ENCODE data around the gene ARHGAP26.

ARHGAP26 gene

DNA sequence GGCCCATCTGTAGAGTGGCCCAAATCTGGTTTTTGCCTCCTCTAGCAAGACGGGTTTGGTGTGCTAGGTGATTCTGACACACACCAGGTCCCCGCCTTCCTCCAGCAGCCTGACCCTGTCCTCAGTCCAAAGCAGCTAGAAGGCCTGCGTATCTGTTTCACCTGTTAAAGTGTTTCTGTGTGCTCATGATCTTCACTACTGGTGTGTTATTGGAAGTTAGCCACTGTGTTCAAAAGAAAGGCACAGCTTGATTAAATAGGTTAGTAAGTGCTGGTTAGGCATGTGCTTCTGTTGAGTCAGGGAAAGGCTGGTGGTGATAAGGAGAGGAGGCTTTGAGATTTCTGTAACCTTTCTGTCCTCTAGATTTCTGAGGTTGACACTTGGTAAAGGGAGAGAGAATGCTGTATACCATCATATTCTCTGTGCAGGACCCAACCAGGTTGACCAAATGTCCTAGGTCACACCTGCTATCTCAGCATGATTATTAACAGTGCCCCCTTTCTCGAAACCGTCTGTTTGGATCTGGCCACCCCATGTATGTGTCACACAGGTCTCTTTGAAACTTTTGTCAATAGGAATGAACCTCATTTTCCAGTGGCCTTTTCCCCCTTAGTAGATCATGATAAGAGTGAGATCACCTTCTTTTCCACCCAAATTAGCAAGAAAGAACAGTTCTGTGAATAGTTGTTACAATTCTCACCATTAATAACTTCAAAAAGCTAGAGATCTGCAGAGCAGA lies 58.8 kb downstream of the ARHGAP26 start:
- no peak overlapping the region for H3K27ac ChIP-seq (ENCODE audit: insufficient read depth, low read depth, low read length, poor library complexity, severe bottlenecking)
- no peaks in the 10 kb centered on the region for H3K27me3 ChIP-seq (ENCODE audit: control insufficient read depth, insufficient read depth, low read length, poor library complexity, severe bottlenecking)
- H3K4me1 ChIP-seq (ENCODE audit: control insufficient read depth, insufficient read depth, low read length): no peaks in the 10 kb centered on the region
- H3K9me3 ChIP-seq (ENCODE audit: control insufficient read depth, low read length): no peaks in the 10 kb centered on the region
- H3K4me3 ChIP-seq (ENCODE audit: insufficient read depth, low read depth, low read length): no peak overlapping the region
- WGBS, 2 experiments: 93% methylated on average over 5 of the region's 5 CpGs
- no peaks in the 10 kb centered on the region for H3K36me3 ChIP-seq (ENCODE audit: control insufficient read depth, insufficient read depth, low read length)

DNA sequence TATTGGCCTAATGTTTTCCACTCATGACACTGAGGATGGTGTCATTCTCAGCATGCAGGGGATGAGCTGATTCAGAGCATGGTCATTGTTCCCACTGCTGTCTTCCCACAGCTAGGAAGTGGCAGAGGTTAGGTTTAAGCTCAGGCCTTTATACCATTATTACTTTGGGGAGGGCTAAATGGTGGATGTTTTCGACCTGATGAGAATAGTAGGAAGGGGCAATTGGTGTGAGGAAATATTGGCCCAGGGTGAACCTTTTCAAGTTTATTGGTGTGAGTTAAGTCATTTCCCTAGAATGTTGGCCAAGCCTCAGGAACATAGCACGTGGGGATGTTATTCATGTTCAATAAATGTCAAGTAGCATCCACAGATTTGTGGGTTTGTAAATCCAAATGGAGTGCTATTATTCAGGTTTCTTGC lies 59.6 kb downstream of the ARHGAP26 start:
- WGBS, 2 experiments: 93 to 96% methylated on average over 2 of the region's 2 CpGs
- no peaks in the 10 kb centered on the region for H3K27me3 ChIP-seq (ENCODE audit: control insufficient read depth, insufficient read depth, low read length, poor library complexity, severe bottlenecking)
- H3K4me3 ChIP-seq (ENCODE audit: insufficient read depth, low read depth, low read length): no peak overlapping the region
- H3K4me1 ChIP-seq (ENCODE audit: control insufficient read depth, insufficient read depth, low read length): no peaks in the 10 kb centered on the region
- no peak overlapping the region for H3K27ac ChIP-seq (ENCODE audit: insufficient read depth, low read depth, low read length, poor library complexity, severe bottlenecking)
- no peaks in the 10 kb centered on the region for H3K36me3 ChIP-seq (ENCODE audit: control insufficient read depth, insufficient read depth, low read length)
- H3K9me3 ChIP-seq (ENCODE audit: control insufficient read depth, low read length): no peaks in the 10 kb centered on the region

DNA sequence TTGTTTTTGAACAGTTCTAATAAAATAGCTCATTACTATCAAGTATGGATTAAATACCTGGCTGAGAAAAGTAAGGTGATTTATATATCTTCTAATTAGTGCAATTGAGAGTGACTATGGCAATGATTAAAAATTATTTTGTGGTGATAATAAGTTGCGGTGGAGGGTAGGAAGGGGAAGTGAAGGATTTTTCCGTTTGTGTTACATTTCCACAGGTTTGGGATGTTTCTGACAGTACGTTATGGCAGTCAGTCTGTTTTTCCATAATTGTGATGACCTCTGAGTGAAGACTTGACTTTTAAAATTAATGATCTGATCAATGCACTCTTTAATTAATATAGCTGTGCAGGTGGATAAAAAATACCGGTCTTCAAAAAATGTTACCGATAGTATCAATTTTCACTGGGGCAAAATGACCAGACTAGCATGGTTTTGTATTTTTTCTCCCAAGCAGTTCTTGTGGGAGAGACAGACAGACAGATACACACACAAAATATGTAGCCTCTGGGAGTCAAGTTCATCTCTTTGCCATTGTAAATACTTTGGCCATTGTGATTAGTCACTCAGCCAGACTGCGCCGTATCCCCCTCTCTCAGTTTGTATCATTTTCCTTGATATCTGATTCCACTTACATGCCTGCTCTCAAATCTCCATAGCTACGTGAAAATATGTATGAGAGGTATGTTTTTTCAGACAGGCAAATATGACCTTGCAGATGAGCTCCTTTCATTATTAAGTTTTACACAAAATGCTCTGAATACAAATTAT lies 60.2 kb downstream of the ARHGAP26 start:
- Histone ChIP-seq H3K4me3 (ENCODE audit: insufficient read depth, low read depth, low read length) (no peak overlapping the region), H3K27me3 (ENCODE audit: control insufficient read depth, insufficient read depth, low read length, poor library complexity, severe bottlenecking) (no peaks in the 10 kb centered on the region), H3K36me3 (ENCODE audit: control insufficient read depth, insufficient read depth, low read length) (no peaks in the 10 kb centered on the region), H3K27ac (ENCODE audit: insufficient read depth, low read depth, low read length, poor library complexity, severe bottlenecking) (no peak overlapping the region), H3K4me1 (ENCODE audit: control insufficient read depth, insufficient read depth, low read length) (no peaks in the 10 kb centered on the region), H3K9me3 (ENCODE audit: control insufficient read depth, low read length) (no peaks in the 10 kb centered on the region)
- 95 to 97% methylated on average over 7 of the region's 8 CpGs for WGBS, 2 experiments

DNA sequence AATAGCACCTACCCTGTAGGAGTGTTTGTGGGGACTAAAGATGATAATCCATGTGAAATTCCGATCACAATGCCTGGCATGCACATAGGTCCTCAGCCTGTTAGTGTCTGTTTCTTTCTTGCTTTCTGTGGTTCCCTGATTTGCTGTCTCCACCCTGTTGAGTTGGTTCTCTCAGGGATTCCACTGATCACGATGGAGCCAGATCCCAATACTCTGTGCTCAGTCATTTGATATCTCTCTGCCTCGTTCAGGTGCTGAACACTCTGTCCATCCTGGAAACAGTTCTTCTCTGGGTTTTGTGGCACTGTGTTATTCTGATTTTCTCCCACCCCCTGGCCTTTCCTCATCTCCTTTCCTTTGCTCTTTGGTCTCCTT lies 60.8 kb downstream of the ARHGAP26 start:
- H3K9me3 ChIP-seq (ENCODE audit: control insufficient read depth, low read length): no peaks in the 10 kb centered on the region
- H3K4me3 ChIP-seq (ENCODE audit: insufficient read depth, low read depth, low read length): no peak overlapping the region
- H3K36me3 ChIP-seq (ENCODE audit: control insufficient read depth, insufficient read depth, low read length): no peaks in the 10 kb centered on the region
- 89 to 94% methylated on average over 3 of the region's 3 CpGs for WGBS, 2 experiments
- H3K27ac ChIP-seq (ENCODE audit: insufficient read depth, low read depth, low read length, poor library complexity, severe bottlenecking): no peak overlapping the region
- H3K27me3 ChIP-seq (ENCODE audit: control insufficient read depth, insufficient read depth, low read length, poor library complexity, severe bottlenecking): no peaks in the 10 kb centered on the region
- H3K4me1 ChIP-seq (ENCODE audit: control insufficient read depth, insufficient read depth, low read length): no peaks in the 10 kb centered on the region

DNA sequence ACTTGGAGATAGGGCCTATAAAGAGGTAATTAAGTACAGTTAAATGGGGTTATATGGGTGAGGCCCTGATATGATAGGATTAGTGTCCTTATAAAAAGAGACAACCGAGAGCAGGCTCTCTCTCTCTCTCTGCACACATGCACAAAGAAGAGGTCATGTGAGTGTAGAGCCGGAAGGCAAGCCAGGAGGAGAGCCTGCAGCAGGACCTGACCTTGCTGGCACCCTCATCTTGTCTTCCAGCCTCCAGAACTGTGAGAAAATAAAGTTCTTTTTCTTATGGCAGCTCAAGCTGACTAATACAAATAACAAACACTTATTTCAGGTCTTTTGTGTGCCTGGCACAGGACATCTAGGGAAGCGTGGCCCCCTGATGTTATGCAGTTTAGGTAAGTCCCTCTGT lies 62.1 kb downstream of the ARHGAP26 start:
- Histone ChIP-seq H3K9me3 (ENCODE audit: control insufficient read depth, low read length) (no peaks in the 10 kb centered on the region), H3K4me3 (ENCODE audit: insufficient read depth, low read depth, low read length) (no peak overlapping the region), H3K27ac (ENCODE audit: insufficient read depth, low read depth, low read length, poor library complexity, severe bottlenecking) (no peak overlapping the region), H3K27me3 (ENCODE audit: control insufficient read depth, insufficient read depth, low read length, poor library complexity, severe bottlenecking) (no peaks in the 10 kb centered on the region), H3K36me3 (ENCODE audit: control insufficient read depth, insufficient read depth, low read length) (no peaks in the 10 kb centered on the region), H3K4me1 (ENCODE audit: control insufficient read depth, insufficient read depth, low read length) (no peaks in the 10 kb centered on the region)
- WGBS, 2 experiments: 83 to 92% methylated on average over 3 of the region's 3 CpGs

DNA sequence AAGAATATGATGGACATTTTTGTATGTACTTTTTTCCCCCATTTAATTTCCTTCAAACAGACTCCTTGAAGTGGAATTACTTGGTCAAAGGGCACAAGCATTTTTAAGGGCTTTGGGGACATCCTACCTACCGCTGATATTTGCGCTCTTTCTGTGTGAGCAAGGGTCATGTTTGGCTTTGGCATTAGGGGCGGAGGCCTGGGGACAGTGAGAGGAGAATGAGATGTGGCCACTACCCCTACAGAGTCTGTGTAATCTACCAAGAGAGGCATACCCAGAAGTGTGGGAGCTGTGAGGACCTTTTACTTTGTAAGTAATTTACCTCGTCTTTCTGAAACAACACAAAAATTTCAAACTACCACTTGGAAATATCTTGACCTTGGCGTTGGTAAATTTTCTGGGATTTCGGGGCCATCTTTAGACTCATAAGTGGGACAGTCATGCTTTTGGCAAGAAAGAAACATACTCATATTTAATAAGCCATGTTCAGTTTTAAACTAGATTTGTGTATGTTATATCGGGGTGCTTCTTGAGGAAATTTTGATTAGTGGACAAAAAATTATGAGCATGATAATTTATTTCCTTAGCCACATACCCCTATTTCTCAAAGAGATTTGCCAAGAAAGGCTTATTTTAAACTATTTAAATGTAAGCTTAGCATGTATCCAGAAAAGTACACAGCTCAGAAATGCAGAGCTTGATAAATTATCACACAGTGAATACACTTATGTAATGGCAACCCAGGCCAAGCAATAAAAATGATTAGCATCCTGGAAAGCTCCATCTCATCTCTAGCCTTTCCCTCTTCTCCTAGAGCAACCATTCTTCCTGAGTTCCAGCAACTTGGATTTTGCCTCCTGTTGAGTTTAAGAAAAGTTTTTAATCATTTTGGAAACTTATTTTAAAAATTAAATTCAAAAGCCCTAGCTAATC lies 63.6 kb downstream of the ARHGAP26 start:
- no peaks in the 10 kb centered on the region for H3K9me3 ChIP-seq (ENCODE audit: control insufficient read depth, low read length)
- no peaks in the 10 kb centered on the region for H3K27me3 ChIP-seq (ENCODE audit: control insufficient read depth, insufficient read depth, low read length, poor library complexity, severe bottlenecking)
- no peaks in the 10 kb centered on the region for H3K4me1 ChIP-seq (ENCODE audit: control insufficient read depth, insufficient read depth, low read length)
- H3K36me3 ChIP-seq (ENCODE audit: control insufficient read depth, insufficient read depth, low read length): no peaks in the 10 kb centered on the region
- 94 to 98% methylated on average over 6 of the region's 7 CpGs for WGBS, 2 experiments
- no peak overlapping the region for H3K4me3 ChIP-seq (ENCODE audit: insufficient read depth, low read depth, low read length)
- no peak overlapping the region for H3K27ac ChIP-seq (ENCODE audit: insufficient read depth, low read depth, low read length, poor library complexity, severe bottlenecking)

DNA sequence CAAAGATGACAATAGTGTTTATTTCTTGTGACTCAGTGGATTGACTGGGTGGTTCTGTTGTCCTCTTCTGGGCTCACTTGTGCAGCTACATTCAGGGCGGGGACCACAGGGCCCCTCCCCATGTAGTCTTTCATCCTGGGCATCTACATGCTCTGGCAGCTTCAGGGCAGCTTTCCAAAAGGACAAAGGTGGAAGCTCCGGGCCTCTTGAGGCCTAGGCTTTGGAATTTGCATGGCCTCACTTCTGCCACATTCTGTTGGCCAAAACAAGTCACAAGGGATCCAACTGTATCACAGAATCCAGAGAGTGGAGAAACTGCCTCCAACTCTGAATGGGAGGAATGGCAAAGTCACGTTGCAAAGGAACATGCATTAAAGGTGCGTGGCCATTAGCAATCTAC lies 64.3 kb downstream of the ARHGAP26 start:
- 92 to 94% methylated on average over 4 of the region's 4 CpGs for WGBS, 2 experiments
- H3K27ac ChIP-seq (ENCODE audit: insufficient read depth, low read depth, low read length, poor library complexity, severe bottlenecking): no peak overlapping the region
- no peaks in the 10 kb centered on the region for H3K27me3 ChIP-seq (ENCODE audit: control insufficient read depth, insufficient read depth, low read length, poor library complexity, severe bottlenecking)
- H3K36me3 ChIP-seq (ENCODE audit: control insufficient read depth, insufficient read depth, low read length): no peaks in the 10 kb centered on the region
- H3K4me3 ChIP-seq (ENCODE audit: insufficient read depth, low read depth, low read length): no peak overlapping the region
- H3K9me3 ChIP-seq (ENCODE audit: control insufficient read depth, low read length): no peaks in the 10 kb centered on the region
- no peaks in the 10 kb centered on the region for H3K4me1 ChIP-seq (ENCODE audit: control insufficient read depth, insufficient read depth, low read length)

DNA sequence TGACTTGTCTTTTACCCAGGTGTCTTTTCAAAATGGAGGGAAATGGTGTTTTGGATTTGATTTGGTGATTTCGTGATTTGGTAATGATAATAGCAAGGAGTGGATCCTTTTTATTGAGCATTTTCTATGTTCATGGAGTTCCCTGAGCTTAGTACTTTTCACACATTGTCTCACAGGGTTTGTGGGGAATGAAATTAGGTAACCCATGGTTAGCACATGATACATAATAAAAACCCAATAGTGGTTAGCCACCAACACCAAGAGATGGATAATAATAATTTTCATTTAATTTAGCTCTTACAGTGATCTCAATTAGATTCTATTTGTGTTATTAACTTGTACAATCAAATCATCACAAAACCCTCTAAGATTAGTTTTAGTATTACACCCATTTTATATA lies 65.4 kb downstream of the ARHGAP26 start:
- H3K36me3 ChIP-seq (ENCODE audit: control insufficient read depth, insufficient read depth, low read length): no peaks in the 10 kb centered on the region
- H3K9me3 ChIP-seq (ENCODE audit: control insufficient read depth, low read length): no peaks in the 10 kb centered on the region
- WGBS, 2 experiments: 83 to 87% methylated on average over 1 of the region's 1 CpG
- H3K27me3 ChIP-seq (ENCODE audit: control insufficient read depth, insufficient read depth, low read length, poor library complexity, severe bottlenecking): no peaks in the 10 kb centered on the region
- H3K4me1 ChIP-seq (ENCODE audit: control insufficient read depth, insufficient read depth, low read length): no peaks in the 10 kb centered on the region
- H3K4me3 ChIP-seq (ENCODE audit: insufficient read depth, low read depth, low read length): no peak overlapping the region
- no peak overlapping the region for H3K27ac ChIP-seq (ENCODE audit: insufficient read depth, low read depth, low read length, poor library complexity, severe bottlenecking)

DNA sequence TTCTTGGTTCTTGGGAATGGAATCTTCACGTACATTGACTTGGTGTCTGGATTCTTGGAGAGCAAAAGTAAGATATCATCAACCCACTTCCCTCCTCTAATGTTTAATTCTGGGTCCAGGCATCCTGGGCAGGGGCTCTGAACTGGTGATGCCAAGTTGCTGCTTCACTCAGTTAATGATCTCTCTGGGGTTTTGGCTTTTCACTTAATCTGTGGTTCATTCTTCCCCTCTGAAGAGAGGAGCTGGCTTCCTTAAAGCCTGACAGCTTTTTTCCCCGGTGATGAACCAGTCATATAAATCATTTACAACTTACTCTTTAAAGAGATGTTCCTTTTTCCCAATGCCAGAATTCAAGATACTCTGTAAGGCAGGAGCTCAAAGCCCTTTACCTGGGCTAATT lies 65.9 kb downstream of the ARHGAP26 start:
- Histone ChIP-seq H3K9me3 (ENCODE audit: control insufficient read depth, low read length) (no peaks in the 10 kb centered on the region), H3K4me3 (ENCODE audit: insufficient read depth, low read depth, low read length) (no peak overlapping the region), H3K27ac (ENCODE audit: insufficient read depth, low read depth, low read length, poor library complexity, severe bottlenecking) (no peak overlapping the region), H3K4me1 (ENCODE audit: control insufficient read depth, insufficient read depth, low read length) (no peaks in the 10 kb centered on the region), H3K36me3 (ENCODE audit: control insufficient read depth, insufficient read depth, low read length) (no peaks in the 10 kb centered on the region), H3K27me3 (ENCODE audit: control insufficient read depth, insufficient read depth, low read length, poor library complexity, severe bottlenecking) (no peaks in the 10 kb centered on the region)
- 85 to 99% methylated on average over 2 of the region's 2 CpGs for WGBS, 2 experiments
